H1 (cell line): ENCODE measurements around the gene FAM219A. TPM values are rescaled to one million over a fixed set of nuclear protein-coding genes. Genes with fewer than 3 reads are reported as not detected.

ENCODE experiments used
- CTCF ChIA-PET: fragments of 300-600 bp; sonication (Branson Sonifier 250); formaldehyde crosslinking; loops from one replicate; lab custom pipeline; 2021; ENCODE audit not compliant: partially characterized antibody; lab: Charles Lee
- POLR2A ChIA-PET: fragments of 300-600 bp; sonication (Branson Sonifier 250); formaldehyde crosslinking; loops from one replicate; lab custom pipeline; 2021; ENCODE audit warnings: inconsistent platforms; ENCODE audit not compliant: partially characterized antibody; lab: Charles Lee
- DNase-seq, 2 experiments: peaks; one replicate each; pipeline versions ENCODE4 v3.0.0 to v3.0.0-alpha.2; 2010 to 2022; ENCODE audit warnings: low spot score in 2 of 2, low read depth in 1 of 2, mixed read lengths in 1 of 2
- FAIRE-seq: peaks from 2 replicates; lab custom pipeline; 2011; peaks lifted over from hg19 to GRCh38; lab: Jason Lieb, UNC
- H2AFZ ChIP-seq: 2 replicates; pipeline ENCODE4 v1.8.1; 2012; ENCODE audit warnings: low read length, inconsistent platforms
- H2AK5ac ChIP-seq: 2 replicates; pipeline ENCODE4 v1.6.1; 2013; ENCODE audit warnings: low read depth, low read length
- H2BK120ac ChIP-seq: replicated peaks from 2 replicates; pipeline ENCODE3; 2013; ENCODE audit warnings: low read depth, low read length, inconsistent platforms
- H2BK12ac ChIP-seq: 2 replicates; pipeline ENCODE4 v1.6.1; 2013; ENCODE audit warnings: low read depth, low read length
- H2BK15ac ChIP-seq: 2 replicates; pipeline ENCODE4 v1.6.1; 2013; ENCODE audit warnings: low read length
- H2BK20ac ChIP-seq: 2 replicates; pipeline ENCODE4 v1.6.1; 2013; ENCODE audit warnings: low read length
- H2BK5ac ChIP-seq: 2 replicates; pipeline ENCODE4 v1.6.1; 2013; ENCODE audit warnings: low read depth, low read length
- H3K14ac ChIP-seq: 2 replicates; pipeline ENCODE4 v1.6.1; 2013; ENCODE audit warnings: inconsistent platforms; ENCODE audit not compliant: insufficient read length
- H3K18ac ChIP-seq: 2 replicates; pipeline ENCODE4 v1.6.1; 2013; ENCODE audit warnings: low read length; ENCODE audit errors: extremely low read depth
- H3K23ac ChIP-seq: 2 replicates; pipeline ENCODE4 v1.6.1; 2013; ENCODE audit warnings: inconsistent platforms; ENCODE audit not compliant: insufficient read length
- H3K23me2 ChIP-seq: 2 replicates; pipeline ENCODE4 v1.6.1; 2013; ENCODE audit warnings: low read depth, low read length
- H3K27ac ChIP-seq: 2 replicates; pipeline ENCODE4 v1.6.1; 2011; ENCODE audit warnings: low read depth, low read length, inconsistent platforms
- H3K27me3 ChIP-seq, 4 experiments: replicated peaks in 1 of 4; 1 replicate in 1 of 4; 2 replicates in 3 of 4; pipeline versions ENCODE4 v1.6.1 to v1.8.1; 2011 to 2013; ENCODE audit warnings: low read length in 3 of 4, mild to moderate bottlenecking in 3 of 4, inconsistent platforms in 2 of 4, mixed read lengths in 2 of 4, moderate library complexity in 1 of 4; ENCODE audit not compliant: control insufficient read depth in 3 of 4, insufficient read depth in 3 of 4; ENCODE audit errors: extremely low read depth in 1 of 4
- H3K36me3 ChIP-seq, 4 experiments: 2 replicates each; pipeline versions ENCODE4 v1.6.1 to v1.8.1; 2011 to 2013; ENCODE audit warnings: mild to moderate bottlenecking in 4 of 4, low read length in 3 of 4, moderate library complexity in 2 of 4, control low read depth in 1 of 4, inconsistent platforms in 1 of 4; ENCODE audit not compliant: insufficient read depth in 4 of 4, control insufficient read depth in 2 of 4
- H3K4ac ChIP-seq: replicated peaks from 2 replicates; pipeline ENCODE3; 2013; ENCODE audit warnings: low read length, low read depth, mixed read lengths, inconsistent platforms; ENCODE audit not compliant: insufficient read length
- H3K4me1 ChIP-seq, 4 experiments: replicated peaks in 1 of 4; 1 replicate in 1 of 4; 2 replicates in 3 of 4; pipeline versions ENCODE4 v1.6.1 to v1.8.1; 2011 to 2013; ENCODE audit warnings: low read length in 3 of 4, inconsistent platforms in 2 of 4, mixed read lengths in 1 of 4; ENCODE audit not compliant: insufficient read depth in 4 of 4, control insufficient read depth in 3 of 4
- H3K4me2 ChIP-seq, 2 experiments: 2 replicates each; pipeline versions ENCODE4 v1.6.1 to v1.8.1; 2011 to 2013; ENCODE audit warnings: low read depth in 2 of 2, low read length in 2 of 2, control low read depth in 1 of 2, inconsistent platforms in 1 of 2, mild to moderate bottlenecking in 1 of 2; ENCODE audit not compliant: insufficient read depth in 1 of 2
- H3K4me3 ChIP-seq, 4 experiments: fragments of 200-600, 300-600 bp in 1 of 4; sonication (generic), shearing (Covaris generic), sonication (Bioruptor Twin) in 1 of 4; 2 replicates each; pipeline versions ENCODE4 v1.5.1 to v1.8.1; 2011 to 2016; ENCODE audit warnings: low read length in 4 of 4, low read depth in 3 of 4, control low read depth in 2 of 4, inconsistent platforms in 2 of 4, mild to moderate bottlenecking in 2 of 4, mixed read lengths in 1 of 4, moderate library complexity in 1 of 4; ENCODE audit not compliant: insufficient read depth in 2 of 4; ENCODE audit errors: extremely low read depth in 1 of 4
- H3K56ac ChIP-seq: replicated peaks from 2 replicates; pipeline ENCODE3; 2013; ENCODE audit warnings: low read depth, mild to moderate bottlenecking, mixed read lengths, low read length, inconsistent platforms; ENCODE audit not compliant: insufficient read length
- H3K79me1 ChIP-seq: 2 replicates; pipeline ENCODE4 v1.6.1; 2013; ENCODE audit warnings: low read depth, low read length, control low read depth
- H3K79me2 ChIP-seq, 2 experiments: 2 replicates each; pipeline versions ENCODE4 v1.6.1 to v1.8.1; 2012 to 2013; ENCODE audit warnings: low read length in 2 of 2, mild to moderate bottlenecking in 2 of 2, inconsistent platforms in 1 of 2; ENCODE audit not compliant: insufficient read depth in 2 of 2, control insufficient read depth in 1 of 2
- H3K9ac ChIP-seq, 4 experiments: replicated peaks in 1 of 4; 1 replicate in 1 of 4; 2 replicates in 3 of 4; pipeline versions ENCODE4 v1.6.1 to v1.8.1; 2011 to 2013; ENCODE audit warnings: low read depth in 3 of 4, low read length in 3 of 4, control low read depth in 2 of 4, mild to moderate bottlenecking in 2 of 4, moderate library complexity in 2 of 4, inconsistent platforms in 1 of 4; ENCODE audit errors: extremely low read depth in 1 of 4
- H3K9me3 ChIP-seq, 2 experiments: 2 replicates each; pipeline versions ENCODE4 v1.6.1 to v1.8.1; 2012 to 2013; ENCODE audit warnings: mild to moderate bottlenecking in 2 of 2, moderate library complexity in 2 of 2, control low read depth in 1 of 2, inconsistent platforms in 1 of 2, low read depth in 1 of 2, low read length in 1 of 2, mixed read lengths in 1 of 2; ENCODE audit not compliant: insufficient read depth in 2 of 2
- H4K20me1 ChIP-seq, 2 experiments: replicated peaks in 1 of 2; 2 replicates each; pipeline versions ENCODE3 to v1.8.1; 2011 to 2013; ENCODE audit warnings: inconsistent platforms in 2 of 2, low read length in 2 of 2, mild to moderate bottlenecking in 1 of 2; ENCODE audit not compliant: insufficient read depth in 2 of 2, control insufficient read depth in 1 of 2
- H4K5ac ChIP-seq: 2 replicates; pipeline ENCODE4 v1.6.1; 2013; ENCODE audit warnings: low read length, low read depth, mixed read lengths, inconsistent platforms; ENCODE audit not compliant: insufficient read length
- H4K8ac ChIP-seq: 2 replicates; pipeline ENCODE4 v1.8.0; 2013; ENCODE audit warnings: mild to moderate bottlenecking, moderate library complexity, low read length, inconsistent platforms; ENCODE audit not compliant: insufficient read depth; ENCODE audit errors: extremely low read depth
- H4K91ac ChIP-seq: replicated peaks from 2 replicates; pipeline ENCODE3; 2013; ENCODE audit warnings: low read length, mixed read lengths, inconsistent platforms; ENCODE audit not compliant: insufficient read length
- CHD1 ChIP-seq: IDR thresholded peaks from 2 replicates; pipeline ENCODE4 v1.6.1; 2012; ENCODE audit warnings: low read depth, low read length, improper control_type of control experiment
- RXRA ChIP-seq: IDR thresholded peaks from 2 replicates; pipeline ENCODE4 v1.6.1; 2011; ENCODE audit warnings: low read depth, mild to moderate bottlenecking, low read length, moderate library complexity; ENCODE audit not compliant: insufficient read depth
- SIN3A ChIP-seq, 2 experiments: IDR thresholded peaks in 1 of 2; conservative IDR thresholded peaks in 1 of 2; 2 replicates each; pipeline ENCODE4 v1.6.1; 2011 to 2012; ENCODE audit warnings: low read length in 2 of 2, improper control_type of control experiment in 1 of 2, low read depth in 1 of 2, mild to moderate bottlenecking in 1 of 2
- YY1 ChIP-seq: IDR thresholded peaks from 2 replicates; pipeline ENCODE4 v1.6.1; 2011; ENCODE audit warnings: low read depth, mild to moderate bottlenecking, low read length
- WGBS, 2 experiments: shearing (Covaris generic) in 1 of 2; methylation state at CpG; one replicate each; pipeline versions ENCODE4 v1.1.6 to v1.1.7; 2013 to 2015; ENCODE audit warnings: low lambda C conversion rate in 2 of 2, mixed read lengths in 2 of 2, inconsistent platforms in 1 of 2, low coverage in 1 of 2, missing lambda C conversion rate in 1 of 2; ENCODE audit not compliant: insufficient replicate concordance in 2 of 2, insufficient coverage in 1 of 2, insufficient read length in 1 of 2; ENCODE audit errors: extremely low coverage in 1 of 2, missing lambda C conversion rate in 1 of 2; 5-methylcytosine and 5-hydroxymethylcytosine counted together
- polyA plus RNA-seq, 7 experiments: library from polyadenylated mRNA; depleted of rRNA in 3 of 7; stranded (reverse) in 5 of 7; unstranded in 2 of 7; fragments of >200 nt in 5 of 7; fragments of 200-250 nt in 2 of 7; gene quantifications; 1 replicate in 5 of 7; 2 replicates in 1 of 7; 4 replicates in 1 of 7; pipeline versions ENCODE4 v1.2.1 to v1.2.3, GENCODE V29; 2011 to 2013; ENCODE audit warnings: missing spikeins in 2 of 7, mixed read lengths in 2 of 7
- total RNA-seq: library from RNA; stranded (reverse); fragmentation: NEBNext Ultra II Directional; extraction: Animal tissue kit (Norgen Biotek cat#: 25700); gene quantifications from 2 replicates; pipeline ENCODE4 v1.2.1, GENCODE V29; 2021

Gene FAM219A
- total and polyA plus RNA-seq, 2 of the 8 experiments (the other 6 are each of a cell fraction or from before 2014, with no cell fraction given) = 7.7 to 10.4 TPM

DNA sequence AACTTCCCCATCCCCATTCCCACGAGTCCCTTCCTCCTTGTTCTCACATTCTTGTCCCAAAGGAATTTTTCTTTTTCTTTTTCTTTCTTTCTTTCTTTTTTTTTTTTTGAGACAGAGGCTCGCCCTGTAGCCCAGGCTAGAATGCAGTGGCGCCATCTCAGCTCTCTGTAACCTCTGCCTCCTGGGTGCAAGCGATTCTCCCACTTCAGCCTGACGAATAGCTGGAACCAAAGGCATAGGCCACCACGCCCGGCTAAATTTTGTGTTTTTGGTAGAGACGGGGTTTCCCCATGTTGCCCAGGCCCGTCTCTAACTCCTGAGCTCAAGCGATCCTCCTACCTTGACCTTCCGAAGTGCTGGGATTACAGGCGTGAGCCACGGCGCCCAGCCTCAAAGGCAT, 986 bp upstream of the FAM219A start:
- Histone ChIP-seq H2AFZ (0 out of 2 replicates have a peak overlapping the region, but pooled peaks have one; percentile 96), H3K79me1 (no peaks in the 10 kb centered on the region; the same call in 1 of the 2 replicates), H3K27ac (no peak overlapping the region), H2BK15ac (no peak overlapping the region), H3K4me1 (peaks cover 0 to 12% (median 6%) of the 10 kb centered on the region in 4 experiments; a peak in 6 of 7 replicates), H2AK5ac (no peak overlapping the region), H3K14ac (no peak overlapping the region), H2BK12ac (no peak overlapping the region), H3K18ac (no peak overlapping the region), H3K4ac (no peak overlapping the region), H2BK5ac (no peak overlapping the region), H2BK120ac (no peak overlapping the region), H3K36me3 (no peaks in the 10 kb centered on the region), H3K9me3 (no peaks in the 10 kb centered on the region), H3K23ac (no peak overlapping the region), H3K4me2 (peak overlapping the region; percentile 93 to 98; a peak in 3 of 4 replicates), H4K5ac (no peak overlapping the region), H2BK20ac (no peak overlapping the region), H3K27me3 (peaks cover 0 to 12% (median 7%) of the 10 kb centered on the region in 4 experiments; a peak in 4 of 7 replicates)
- FAIRE-seq (no peak), DNase-seq (no peak)
- POLR2A ChIA-PET = no interaction called here
- TF ChIP-seq CHD1 (no peak), RXRA (no peak), SIN3A (conservative IDR thresholded peaks at IDR 0.05 in 1 of 2, IDR thresholded peaks at IDR 0.05 in 1 of 2; ENCODE audit: low read depth in 1 of 2, low read length in 2 of 2) (no peak), YY1 (no peak)
- TF ChIP-seq, all 59 proteins: peak for 0
- Histone ChIP-seq H4K8ac (no peak overlapping the region), H3K79me2 (no peaks in the 10 kb centered on the region), H3K23me2 (peaks cover 17% of the 10 kb centered on the region), H3K4me3 (peak overlapping the region in 1 of 4 experiments; percentile 82; a peak in 3 of 8 replicates), H4K20me1 (peaks cover 1 to 2% of the 10 kb centered on the region in 2 experiments), H3K56ac (no peak overlapping the region), H3K9ac (no peak overlapping the region; a peak in 1 of 7 replicates), H4K91ac (no peak overlapping the region)
- 87% methylated on average over 12 of the region's 14 CpGs; no CpG with 5 or more reads in 1 of the 2 experiments for WGBS, 2 experiments
- CTCF ChIA-PET = interaction anchor here (0.6 to 13.0 kb wide), 5 partner anchors 21 to 87 kb away, joined by 3 to 73 read pairs (median 3); no protein-coding TSS in a partner anchor
